Activated CD8-positive, alpha-beta T cell treated with anti-CD3 and anti-CD28 coated beads for 36 hours (primary cell): ENCODE measurements around the gene GSTM5. TPM values are rescaled to one million over a fixed set of nuclear protein-coding genes. Genes with fewer than 3 reads are reported as not detected.

Source experiments
- ATAC-seq: fragments of 200-7000 bp; cut with Tn5 transposase; one replicate; pipeline ENCODE4 v1.10.0; 2021; ENCODE audit warnings: mild to moderate bottlenecking, moderate library complexity
- CTCF ChIA-PET: fragments of 350-600 bp; sonication (Branson Sonifier 250); formaldehyde crosslinking; loops from one replicate; lab custom pipeline; 2021; ENCODE audit warnings: antibody characterized with exemption; lab: Charles Lee
- POLR2A ChIA-PET: fragments of 350-600 bp; sonication (Branson Sonifier 250); formaldehyde crosslinking; loops from one replicate; lab custom pipeline; 2021; ENCODE audit warnings: antibody characterized with exemption; lab: Charles Lee
- DNase-seq: peaks from one replicate; pipeline ENCODE4 v3.0.0-alpha.2; 2020
- H3K27ac Mint-ChIP-seq: one replicate; pipeline ENCODE4 v1.8.0; 2021; ENCODE audit warnings: mild to moderate bottlenecking, mixed read lengths
- H3K27me3 Mint-ChIP-seq: one replicate; pipeline ENCODE4 v1.8.0; 2021; ENCODE audit warnings: mixed read lengths
- H3K36me3 Mint-ChIP-seq: one replicate; pipeline ENCODE4 v1.8.0; 2021; ENCODE audit warnings: low read depth, mixed read lengths
- H3K4me1 Mint-ChIP-seq: one replicate; pipeline ENCODE4 v1.8.0; 2021; ENCODE audit warnings: low read depth, mixed read lengths
- H3K4me3 Mint-ChIP-seq: one replicate; pipeline ENCODE4 v1.8.0; 2021; ENCODE audit warnings: mild to moderate bottlenecking, moderate library complexity, mixed read lengths
- H3K9me3 Mint-ChIP-seq: one replicate; pipeline ENCODE4 v1.8.0; 2021; ENCODE audit warnings: mixed read lengths
- intact Hi-C: fragments of 100-400 bp; cut with micrococcal nuclease; formaldehyde crosslinking; loops from one replicate; pipeline ENCODE4 v1.10.0; 2022
- total RNA-seq, 2 experiments: library from RNA; stranded (reverse); gene quantifications; one replicate each; pipeline ENCODE4 v1.2.3, GENCODE V29; 2021
- TF ChIP-seq, protein P1 (sequence below): fragments of 200-600 bp; IDR thresholded peaks from one replicate; pipeline ENCODE4 v1.8.0; 2022; ENCODE audit warnings: antibody characterized with exemption, mild to moderate bottlenecking

Gene GSTM5
- total RNA-seq, 2 experiments from 2014 or later, result 0.49 to 0.50 TPM

DNA sequence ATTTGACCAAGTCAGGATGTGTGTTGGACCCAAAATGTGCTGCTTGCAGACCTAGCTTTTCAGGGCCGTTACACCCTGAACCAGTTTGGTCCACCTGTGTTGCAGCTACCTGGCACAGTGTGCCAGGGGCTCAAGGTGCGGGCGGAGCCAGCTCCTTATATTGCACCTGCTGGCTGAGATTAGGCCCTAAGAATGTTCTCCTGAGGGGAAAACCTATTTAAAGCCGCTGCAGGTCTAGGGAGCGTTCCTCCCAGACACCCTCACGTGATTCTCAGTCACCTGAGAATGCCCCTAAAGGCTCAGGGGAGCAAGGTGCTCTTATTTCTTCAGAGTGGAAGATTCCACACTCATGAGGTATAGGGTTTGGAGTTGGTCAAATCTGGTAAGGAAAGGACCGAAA is 16.8 kb downstream of the GSTM5 start:
- ChIA-PET POLR2A (no interaction called here), CTCF (interaction anchor here (0.6 to 1.2 kb wide), 2 partner anchors 90 to 417 kb away, joined by 3 read pairs; no protein-coding TSS in a partner anchor)
- Mint-ChIP-seq H3K9me3 (no peaks in the 10 kb centered on the region), H3K4me1 (no peaks in the 10 kb centered on the region), H3K27ac (no peak overlapping the region), H3K4me3 (no peak overlapping the region), H3K36me3 (no peaks in the 10 kb centered on the region), H3K27me3 (no peaks in the 10 kb centered on the region)
- TF ChIP-seq, protein P1, sequence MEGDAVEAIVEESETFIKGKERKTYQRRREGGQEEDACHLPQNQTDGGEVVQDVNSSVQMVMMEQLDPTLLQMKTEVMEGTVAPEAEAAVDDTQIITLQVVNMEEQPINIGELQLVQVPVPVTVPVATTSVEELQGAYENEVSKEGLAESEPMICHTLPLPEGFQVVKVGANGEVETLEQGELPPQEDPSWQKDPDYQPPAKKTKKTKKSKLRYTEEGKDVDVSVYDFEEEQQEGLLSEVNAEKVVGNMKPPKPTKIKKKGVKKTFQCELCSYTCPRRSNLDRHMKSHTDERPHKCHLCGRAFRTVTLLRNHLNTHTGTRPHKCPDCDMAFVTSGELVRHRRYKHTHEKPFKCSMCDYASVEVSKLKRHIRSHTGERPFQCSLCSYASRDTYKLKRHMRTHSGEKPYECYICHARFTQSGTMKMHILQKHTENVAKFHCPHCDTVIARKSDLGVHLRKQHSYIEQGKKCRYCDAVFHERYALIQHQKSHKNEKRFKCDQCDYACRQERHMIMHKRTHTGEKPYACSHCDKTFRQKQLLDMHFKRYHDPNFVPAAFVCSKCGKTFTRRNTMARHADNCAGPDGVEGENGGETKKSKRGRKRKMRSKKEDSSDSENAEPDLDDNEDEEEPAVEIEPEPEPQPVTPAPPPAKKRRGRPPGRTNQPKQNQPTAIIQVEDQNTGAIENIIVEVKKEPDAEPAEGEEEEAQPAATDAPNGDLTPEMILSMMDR, result no peak
- intact Hi-C loops, result no loop called here
- DNase-seq, result no peak
- no peak for ATAC-seq

DNA sequence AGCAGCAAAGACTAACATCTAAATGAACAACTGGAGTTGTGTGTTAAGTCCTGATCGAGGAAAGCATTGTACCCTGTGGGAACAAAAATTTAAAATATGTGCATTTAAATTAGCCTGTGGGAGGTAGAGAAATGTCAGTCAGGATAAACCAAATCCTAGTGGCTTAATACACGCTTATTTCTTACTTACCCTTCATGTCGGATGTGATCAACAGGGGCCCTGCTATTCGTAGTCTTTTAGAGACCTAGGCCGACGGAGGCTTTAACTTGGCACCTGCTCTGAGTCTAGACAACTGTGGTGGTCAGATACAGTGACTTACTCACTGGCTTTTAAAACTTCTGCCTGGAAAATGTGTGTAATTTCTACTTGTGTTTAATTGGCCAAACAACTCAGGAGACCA is 18.6 kb downstream of the GSTM5 start:
- ChIA-PET POLR2A (no interaction called here), CTCF (no interaction called here)
- H3K4me3 Mint-ChIP-seq, result no peak overlapping the region
- H3K27me3 Mint-ChIP-seq, result no peaks in the 10 kb centered on the region
- H3K9me3 Mint-ChIP-seq, result no peaks in the 10 kb centered on the region
- H3K36me3 Mint-ChIP-seq, result peaks cover 1% of the 10 kb centered on the region
- ATAC-seq (no peak), DNase-seq (no peak)
- intact Hi-C loops, result no loop called here
- TF ChIP-seq, protein P1, result no peak
- no peak overlapping the region for H3K27ac Mint-ChIP-seq
- H3K4me1 Mint-ChIP-seq, result no peaks in the 10 kb centered on the region

DNA sequence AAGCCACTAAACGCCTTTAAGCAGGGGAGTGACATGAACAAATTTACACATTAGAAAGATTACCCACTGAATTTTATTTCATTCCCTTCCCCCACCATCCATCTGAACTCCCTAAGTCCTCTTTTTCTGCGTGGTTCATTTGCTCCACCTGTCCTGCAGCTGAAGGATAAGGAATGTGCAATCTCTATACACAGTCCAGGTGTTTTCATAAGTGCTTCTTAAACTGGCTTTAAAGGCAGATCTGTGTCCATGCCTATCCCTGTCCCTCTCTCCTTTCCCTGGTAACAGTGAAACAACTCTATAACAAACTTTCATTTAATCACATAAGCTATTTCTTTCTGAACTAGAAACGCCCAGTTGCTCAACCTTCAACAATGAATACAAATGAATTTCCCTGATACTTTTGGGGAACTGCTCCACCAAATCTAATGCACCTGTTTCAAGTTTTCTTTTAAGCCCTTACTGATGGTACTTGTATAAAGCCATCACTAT is 20.4 kb downstream of the GSTM5 start:
- intact Hi-C loops, result no loop called here
- H3K9me3 Mint-ChIP-seq, result no peaks in the 10 kb centered on the region
- ChIA-PET CTCF (no interaction called here), POLR2A (no interaction called here)
- TF ChIP-seq, protein P1, result no peak
- H3K36me3 Mint-ChIP-seq, result peaks cover 9% of the 10 kb centered on the region
- H3K4me1 Mint-ChIP-seq, result no peaks in the 10 kb centered on the region
- ATAC-seq (no peak), DNase-seq (no peak)
- H3K27me3 Mint-ChIP-seq, result no peaks in the 10 kb centered on the region
- H3K4me3 Mint-ChIP-seq, result no peak overlapping the region
- no peak overlapping the region for H3K27ac Mint-ChIP-seq

- POLR2A ChIA-PET, result interaction anchor here (1.3 kb wide), 1 partner anchor 12 kb away, joined by 3 read pairs; no protein-coding TSS in a partner anchor
- Mint-ChIP-seq H3K27me3 (no peaks in the 10 kb centered on the region), H3K36me3 (peaks cover 12% of the 10 kb centered on the region), H3K4me1 (no peaks in the 10 kb centered on the region), H3K9me3 (no peaks in the 10 kb centered on the region), H3K4me3 (no peak overlapping the region), H3K27ac (no peak overlapping the region)
- TF ChIP-seq, protein P1, result no peak
- ATAC-seq (no peak), DNase-seq (no peak)
- CTCF ChIA-PET, result interaction anchor here (2.3 kb wide), 1 partner anchor 93 kb away, joined by 8 read pairs; no protein-coding TSS in a partner anchor
- intact Hi-C loops, result no loop called here
Observed at GRCh38 chr1:109733236-109733870, 21.3 kb downstream of the GSTM5 start.
